ENCODE measurements around the gene CACYBP.

Gene CACYBP, protein sequence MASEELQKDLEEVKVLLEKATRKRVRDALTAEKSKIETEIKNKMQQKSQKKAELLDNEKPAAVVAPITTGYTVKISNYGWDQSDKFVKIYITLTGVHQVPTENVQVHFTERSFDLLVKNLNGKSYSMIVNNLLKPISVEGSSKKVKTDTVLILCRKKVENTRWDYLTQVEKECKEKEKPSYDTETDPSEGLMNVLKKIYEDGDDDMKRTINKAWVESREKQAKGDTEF

DNA sequence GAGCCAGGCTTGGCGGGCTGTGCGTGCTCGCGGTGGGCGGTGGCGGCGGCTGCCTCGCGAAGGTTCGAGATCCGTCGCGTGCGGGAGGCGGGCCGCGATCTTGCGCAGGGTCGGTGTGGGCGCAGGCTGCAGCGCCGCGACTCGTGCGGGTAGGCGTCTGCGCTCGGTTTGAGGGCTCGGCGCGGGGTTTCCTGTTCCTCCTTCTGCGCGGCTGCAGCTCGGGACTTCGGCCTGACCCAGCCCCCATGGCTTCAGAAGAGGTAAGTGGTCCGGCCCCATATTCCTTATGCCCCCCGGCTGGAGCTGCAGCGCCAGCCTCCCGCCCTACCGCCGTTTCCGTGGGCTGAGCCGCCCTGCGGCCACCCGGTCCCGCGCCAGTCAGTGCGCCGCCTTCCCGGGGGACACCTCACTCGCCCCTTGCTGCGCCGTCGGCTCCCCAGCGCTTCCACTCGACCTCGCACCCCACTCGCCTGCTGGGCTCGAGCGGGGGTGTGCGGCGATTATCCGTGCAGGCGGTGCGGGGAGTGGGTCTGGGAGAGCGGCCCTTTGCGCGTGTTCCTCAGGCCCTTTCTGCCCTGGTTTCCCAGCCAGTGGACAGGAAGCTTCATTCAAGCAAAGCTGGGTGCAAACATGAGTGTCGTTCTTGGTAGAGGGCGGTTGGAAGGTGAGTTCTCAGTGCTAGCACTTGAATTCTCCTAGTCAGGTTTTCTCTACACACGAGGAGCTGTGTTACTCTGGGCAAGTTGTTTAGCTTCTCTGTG lies at the start of gene CACYBP:
CACYBP (plus strand) TSS at position 12 of the 761 bp plus-strand sequence; CDS start at position 246, 234 bp downstream.
- FAIRE-seq (no peak), DNase-seq (ENCODE audit: insufficient read length, low spot score) (peak; percentile 43)

DNA sequence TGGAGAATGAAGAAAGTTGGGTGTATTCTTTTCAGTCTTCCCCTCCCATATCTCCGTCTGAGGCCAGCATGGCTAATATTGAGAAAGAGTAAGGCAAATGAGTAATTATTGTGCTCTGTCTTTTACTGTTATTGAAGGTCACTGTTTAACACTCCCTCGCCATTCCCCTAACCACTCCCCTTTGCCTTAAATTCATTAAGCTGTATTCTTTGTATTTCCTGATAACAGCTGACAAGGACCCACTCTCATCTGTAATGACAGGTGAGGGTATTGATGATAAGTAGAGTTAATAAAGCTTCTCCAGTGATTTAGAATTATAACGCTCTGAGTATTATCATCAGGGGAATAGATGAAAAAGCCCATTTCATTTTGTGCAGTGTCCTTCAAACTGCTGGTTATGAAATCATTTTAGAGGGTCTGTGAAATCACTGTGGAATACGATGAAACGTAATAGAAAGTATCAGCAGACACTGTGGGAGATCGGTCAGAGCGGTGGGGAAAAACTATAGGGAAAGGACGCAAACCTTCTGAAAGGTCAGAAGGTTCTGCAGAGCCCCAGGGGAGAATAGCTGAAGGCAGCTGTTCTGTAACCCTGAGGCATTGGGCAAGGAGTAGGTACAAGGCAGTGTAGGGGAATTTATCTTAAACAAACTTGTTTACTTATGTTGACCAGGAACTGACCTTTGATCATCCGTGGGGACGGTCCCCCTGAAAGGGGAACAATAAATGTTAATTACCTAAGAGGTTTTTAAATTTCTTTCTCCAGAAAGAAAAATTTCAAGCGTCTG lies 46.3 kb upstream of the CACYBP start:
- peak; percentile 91 for FAIRE-seq
- no peak for DNase-seq (ENCODE audit: insufficient read length, low spot score)

DNA sequence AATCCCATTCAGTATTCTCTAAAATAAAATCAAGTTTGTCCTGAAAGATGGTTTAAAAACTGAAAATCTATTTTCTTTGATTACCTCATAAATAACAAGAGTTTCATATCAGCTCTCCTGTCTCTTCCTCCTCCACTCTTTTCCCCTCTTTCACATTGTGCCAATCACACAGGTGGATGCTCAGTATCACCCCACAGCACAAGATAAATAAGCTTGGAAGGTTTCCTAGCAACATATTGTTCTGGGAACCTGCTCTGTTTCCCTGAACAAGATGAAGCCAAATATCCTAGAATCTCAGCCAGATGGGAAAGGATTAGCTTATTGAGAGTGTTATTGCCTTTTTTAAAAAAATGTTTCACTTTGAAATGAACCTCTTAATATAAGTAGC lies 45.7 kb upstream of the CACYBP start:
- FAIRE-seq (peak; percentile 79), DNase-seq (ENCODE audit: insufficient read length, low spot score) (no peak)

DNA sequence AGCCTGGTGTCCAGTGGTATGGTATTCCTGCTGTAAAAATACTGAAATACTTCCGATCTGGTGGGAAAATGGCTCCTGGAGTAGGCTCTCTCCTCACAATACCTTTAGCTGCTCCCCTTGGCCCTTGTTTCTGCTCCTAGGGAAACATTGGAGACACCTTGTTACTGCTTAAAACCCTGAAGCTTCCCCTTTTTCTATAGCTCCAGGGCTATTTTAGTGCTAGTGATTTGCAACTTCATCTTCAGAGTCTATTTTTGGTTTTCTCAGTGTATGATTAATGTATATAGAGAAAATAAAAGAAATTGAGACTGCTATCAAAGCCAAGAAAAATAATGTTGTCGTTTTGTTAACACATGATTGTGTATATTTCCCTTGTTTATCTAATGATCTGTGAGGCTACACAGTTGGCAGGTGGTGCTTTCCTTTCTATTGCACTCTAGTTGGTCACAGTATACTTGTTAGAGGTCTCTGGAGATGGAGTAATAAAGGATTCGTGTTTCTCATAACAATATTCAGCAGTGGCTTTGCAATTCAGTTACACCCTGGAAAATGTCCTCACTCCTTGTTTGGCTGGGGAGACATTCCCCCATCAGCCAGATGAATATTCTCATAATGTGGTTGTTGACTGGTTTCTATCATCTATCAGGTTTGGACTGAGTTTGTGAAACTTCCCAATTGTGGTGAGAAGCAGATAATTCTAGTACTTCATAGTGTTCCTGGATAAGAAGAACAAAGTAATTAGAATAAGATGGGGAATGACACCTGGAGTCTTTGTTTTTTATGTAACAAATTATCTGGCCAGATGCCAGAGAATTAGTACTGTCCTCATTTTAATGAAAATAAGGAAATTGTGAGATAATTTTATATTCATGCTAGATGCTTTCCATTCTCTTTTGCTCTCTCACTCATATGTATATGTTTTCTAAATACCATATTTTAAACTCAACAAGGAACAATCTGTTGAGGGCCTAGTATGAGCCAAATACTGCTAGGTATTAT lies 44.8 kb upstream of the CACYBP start:
- FAIRE-seq (peak; percentile 8), DNase-seq (ENCODE audit: insufficient read length, low spot score) (no peak)

DNA sequence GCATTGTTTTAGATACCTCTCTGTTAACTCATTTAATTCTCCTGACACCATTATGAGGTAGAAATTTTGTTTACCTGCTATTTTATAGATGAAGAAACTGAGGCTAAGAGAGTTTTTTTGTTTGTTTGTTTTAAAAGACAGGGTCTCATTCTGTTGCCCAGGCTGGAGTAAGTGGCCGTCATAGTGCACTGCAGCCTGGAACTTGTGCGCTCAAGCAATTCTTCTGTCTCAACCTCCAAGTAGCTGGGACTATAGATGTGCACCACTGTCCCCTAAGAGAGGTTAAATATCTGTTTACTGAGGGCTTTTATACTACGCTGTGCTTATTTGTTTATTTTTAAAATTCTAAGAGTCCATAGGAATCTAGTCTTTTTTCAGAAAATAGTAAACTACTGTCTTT lies 43.7 kb upstream of the CACYBP start:
- DNase-seq (ENCODE audit: insufficient read length, low spot score) (no peak), FAIRE-seq (no peak)

DNA sequence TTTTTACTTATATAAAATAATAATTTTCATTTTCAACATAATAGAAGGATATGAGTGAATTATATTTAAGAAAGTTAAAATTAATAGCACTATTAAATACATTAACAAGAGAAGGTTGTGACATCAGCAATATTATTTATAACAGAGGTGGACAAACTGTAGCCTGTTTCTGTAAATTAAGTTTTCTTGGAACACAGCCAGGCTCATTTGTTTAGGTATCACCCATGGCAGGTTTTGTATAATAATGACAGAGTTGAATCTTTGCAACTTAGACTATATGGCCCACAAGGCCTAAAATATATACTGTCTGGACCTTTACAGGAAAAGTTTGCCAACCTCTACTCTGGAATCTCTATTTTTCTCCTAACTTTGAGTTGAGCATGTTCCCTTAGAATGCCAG lies 42.8 kb upstream of the CACYBP start:
- FAIRE-seq = no peak
- no peak for DNase-seq (ENCODE audit: insufficient read length, low spot score)

DNA sequence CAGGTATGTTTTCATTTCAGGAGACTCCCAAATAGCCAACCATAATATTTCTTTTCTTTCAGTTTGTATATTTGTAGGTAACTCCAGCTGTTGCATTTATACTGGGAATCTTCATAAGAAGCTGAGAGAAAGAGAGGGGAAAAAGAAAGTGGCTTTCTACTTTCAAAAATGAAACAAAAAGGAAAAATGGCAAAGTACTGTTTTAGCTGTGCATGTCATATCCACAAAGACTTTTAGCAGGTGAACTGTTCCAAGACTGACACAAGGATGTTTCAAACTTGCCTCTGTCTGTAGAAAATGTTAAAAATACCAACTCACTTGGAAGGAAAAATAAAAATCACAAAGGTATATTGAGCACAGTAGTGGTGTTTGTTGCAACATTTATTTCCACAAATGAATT lies 41.9 kb upstream of the CACYBP start:
- no peak for FAIRE-seq
- no peak for DNase-seq (ENCODE audit: insufficient read length, low spot score)

DNA sequence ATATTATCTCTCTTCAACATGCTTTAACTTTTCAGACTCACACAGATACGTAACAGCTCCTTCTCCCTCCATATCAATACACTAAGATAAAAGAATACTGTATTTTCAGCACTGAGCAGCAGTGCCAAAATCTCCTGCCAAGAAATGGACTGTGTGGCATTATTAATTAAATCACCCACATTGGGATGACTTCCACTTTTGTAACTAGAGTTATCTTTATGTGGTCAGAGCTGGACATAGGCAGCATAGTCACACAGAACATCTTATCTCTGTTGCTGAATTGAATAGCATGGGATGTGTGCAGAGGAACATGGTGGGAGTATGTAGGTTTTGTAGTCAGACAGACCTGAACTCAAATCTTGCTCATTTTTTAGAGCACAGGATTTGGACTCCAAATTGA lies 41.4 kb upstream of the CACYBP start:
- DNase-seq (ENCODE audit: insufficient read length, low spot score) = no peak
- FAIRE-seq = no peak

DNA sequence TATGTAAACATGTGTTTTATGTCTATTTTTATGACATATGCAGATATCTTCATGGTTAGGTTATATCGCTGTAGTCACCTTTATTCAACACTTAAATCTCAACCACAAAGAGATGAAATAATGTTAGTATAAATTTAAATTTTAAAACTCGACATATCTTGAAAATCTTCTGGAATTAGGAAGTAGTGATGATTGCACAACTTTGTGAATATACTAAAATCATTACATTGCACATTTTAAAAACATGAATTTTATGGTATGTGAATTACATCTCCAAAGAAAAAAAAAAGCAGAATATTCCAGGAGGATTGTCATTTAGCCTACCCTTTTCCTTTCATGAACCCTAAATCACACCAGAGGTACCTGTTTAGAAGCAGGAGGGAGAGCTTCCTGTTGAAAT lies 39.4 kb upstream of the CACYBP start:
- FAIRE-seq = no peak

DNA sequence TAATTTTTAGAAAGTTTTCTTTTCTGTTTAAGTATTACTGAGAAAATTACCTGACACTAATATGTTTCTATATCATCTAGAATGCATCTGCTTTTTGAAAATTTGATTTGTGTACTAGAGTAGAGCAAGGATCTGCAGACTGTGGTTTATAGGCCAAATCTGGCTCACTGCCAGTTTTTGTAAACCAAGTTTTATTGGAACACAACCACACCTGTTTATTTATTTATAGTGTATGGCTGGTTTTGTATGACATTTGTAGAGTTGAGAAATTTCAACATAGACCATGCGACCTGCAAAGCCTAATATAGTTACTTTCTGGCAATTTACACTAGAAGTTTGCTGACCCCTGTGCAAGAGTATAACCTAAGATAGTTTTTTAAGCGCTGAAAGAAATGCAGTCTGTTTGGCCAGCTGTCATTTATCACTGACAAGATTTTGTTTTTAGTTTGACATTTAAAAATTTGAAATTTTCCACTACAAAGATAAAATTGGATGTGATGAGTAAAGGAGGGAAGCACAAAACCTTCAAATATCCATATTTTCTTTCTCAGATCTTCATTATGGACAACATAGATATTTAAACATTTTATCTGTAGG lies 36.1 kb upstream of the CACYBP start:
- DNase-seq (ENCODE audit: insufficient read length, low spot score) = no peak
- FAIRE-seq = no peak

More for the DNA sequence above, 39.4 kb upstream of the CACYBP start:
- no peak for DNase-seq (ENCODE audit: insufficient read length, low spot score)

DNA sequence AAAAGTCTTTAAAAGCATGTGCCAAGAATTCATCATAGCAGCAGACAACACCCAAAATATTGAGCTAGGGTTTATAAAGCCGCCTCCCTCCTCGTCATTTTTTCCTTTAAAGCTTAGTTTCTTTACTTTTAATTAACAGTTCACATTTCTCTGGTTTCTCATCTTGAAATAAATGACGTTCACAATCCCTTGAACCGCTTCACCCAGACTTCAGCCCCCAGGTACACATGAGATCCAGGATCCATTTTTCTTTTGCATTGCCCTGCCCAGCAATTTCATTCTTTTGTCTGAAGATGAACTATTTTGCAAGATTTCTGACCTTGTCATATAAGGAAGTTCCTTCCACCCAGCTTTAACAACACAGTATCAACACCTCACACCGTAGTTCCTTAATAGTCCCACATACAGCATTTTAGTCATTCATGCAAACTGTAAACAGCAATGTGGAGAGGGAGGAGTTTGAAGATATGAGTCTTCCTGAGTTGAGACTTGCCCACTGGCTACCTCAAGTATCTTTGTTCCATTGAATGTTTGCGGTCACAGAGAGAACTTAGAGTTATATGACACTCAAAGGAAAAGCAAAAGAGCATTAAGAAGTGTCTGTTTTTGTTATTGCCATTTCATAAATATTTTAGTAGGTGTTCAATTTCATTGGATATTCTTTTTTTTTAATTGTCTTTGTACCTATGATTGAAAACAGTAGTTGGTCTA lies 35.3 kb upstream of the CACYBP start:
- FAIRE-seq (peak; percentile 54), DNase-seq (ENCODE audit: insufficient read length, low spot score) (no peak)

DNA sequence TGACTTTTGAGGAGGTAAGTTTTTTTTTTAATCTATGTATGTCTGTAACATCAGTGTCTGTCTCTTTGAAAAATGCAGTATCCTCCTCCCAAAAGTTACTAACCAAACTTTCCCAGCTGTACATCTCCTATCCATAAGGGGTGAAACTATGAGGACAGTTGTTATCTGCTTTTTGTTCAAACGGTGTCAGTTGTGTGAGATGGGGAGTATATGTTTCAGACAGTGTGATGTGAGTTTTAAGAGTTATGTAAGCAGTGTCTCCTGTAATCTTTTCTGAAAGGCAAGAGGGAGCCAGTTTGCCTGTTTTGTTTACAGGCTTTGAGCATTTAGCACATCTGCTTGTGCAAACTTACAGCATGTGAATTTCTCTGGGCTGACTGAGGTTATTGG lies 34.8 kb upstream of the CACYBP start:
- FAIRE-seq (no peak), DNase-seq (ENCODE audit: insufficient read length, low spot score) (no peak)

DNA sequence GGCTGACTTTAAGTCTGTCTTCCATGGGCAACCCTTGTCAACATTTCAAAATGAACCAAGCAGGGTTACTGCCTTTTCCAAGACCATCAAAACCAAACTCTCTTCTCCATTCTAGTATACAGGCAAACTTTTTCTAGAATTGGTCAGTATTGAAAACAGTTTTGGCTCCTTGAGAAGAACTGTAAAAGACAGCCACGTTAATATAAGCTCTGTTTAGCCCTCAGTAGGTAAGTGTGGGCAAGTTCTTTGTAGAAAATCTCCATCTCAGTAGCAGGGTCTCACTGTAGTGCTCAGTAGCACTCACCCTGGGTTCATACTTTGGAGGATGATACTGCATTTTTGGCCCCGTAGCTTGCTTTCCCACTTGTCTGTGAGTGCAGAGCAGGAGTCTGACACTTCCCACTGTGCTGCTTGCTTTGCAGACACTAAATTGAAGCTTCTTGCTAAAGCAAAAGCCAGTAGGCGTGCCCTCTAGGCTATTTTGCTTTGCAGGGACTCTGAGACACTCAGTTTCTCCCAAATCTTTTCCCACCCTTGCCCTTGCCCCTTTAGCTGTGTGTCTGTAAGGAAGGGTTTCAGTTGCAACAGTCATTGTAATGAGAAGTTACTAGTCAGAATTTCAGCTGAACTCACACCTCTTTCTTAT lies 34.3 kb upstream of the CACYBP start:
- no peak for DNase-seq (ENCODE audit: insufficient read length, low spot score)
- no peak for FAIRE-seq

DNA sequence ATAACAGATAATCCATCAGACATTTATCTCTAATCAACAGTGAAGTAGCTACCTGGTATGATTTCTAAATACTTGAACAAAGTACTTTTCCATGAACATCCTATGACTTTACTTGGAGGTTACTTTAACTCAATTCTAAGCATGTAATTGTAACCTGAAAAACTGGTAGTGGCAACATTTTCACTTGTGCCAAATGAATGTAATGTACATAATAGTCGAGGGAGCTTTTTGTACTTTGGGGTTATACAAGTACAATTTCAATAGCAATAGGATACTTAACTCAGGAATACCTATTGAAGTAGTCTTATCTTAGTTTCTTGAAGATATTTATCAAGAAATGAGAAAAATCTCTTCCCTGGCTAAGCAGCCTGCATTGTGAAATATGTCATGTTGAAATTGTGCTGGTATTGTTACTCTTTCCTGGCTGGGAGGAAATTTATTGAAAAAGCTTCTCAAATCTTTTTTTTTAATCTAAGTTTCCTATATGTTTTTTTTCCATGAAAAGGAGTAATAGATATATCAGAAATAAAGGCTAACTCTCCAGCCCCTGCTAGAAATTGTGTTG lies 33.7 kb upstream of the CACYBP start:
- DNase-seq (ENCODE audit: insufficient read length, low spot score) (no peak), FAIRE-seq (no peak)

DNA sequence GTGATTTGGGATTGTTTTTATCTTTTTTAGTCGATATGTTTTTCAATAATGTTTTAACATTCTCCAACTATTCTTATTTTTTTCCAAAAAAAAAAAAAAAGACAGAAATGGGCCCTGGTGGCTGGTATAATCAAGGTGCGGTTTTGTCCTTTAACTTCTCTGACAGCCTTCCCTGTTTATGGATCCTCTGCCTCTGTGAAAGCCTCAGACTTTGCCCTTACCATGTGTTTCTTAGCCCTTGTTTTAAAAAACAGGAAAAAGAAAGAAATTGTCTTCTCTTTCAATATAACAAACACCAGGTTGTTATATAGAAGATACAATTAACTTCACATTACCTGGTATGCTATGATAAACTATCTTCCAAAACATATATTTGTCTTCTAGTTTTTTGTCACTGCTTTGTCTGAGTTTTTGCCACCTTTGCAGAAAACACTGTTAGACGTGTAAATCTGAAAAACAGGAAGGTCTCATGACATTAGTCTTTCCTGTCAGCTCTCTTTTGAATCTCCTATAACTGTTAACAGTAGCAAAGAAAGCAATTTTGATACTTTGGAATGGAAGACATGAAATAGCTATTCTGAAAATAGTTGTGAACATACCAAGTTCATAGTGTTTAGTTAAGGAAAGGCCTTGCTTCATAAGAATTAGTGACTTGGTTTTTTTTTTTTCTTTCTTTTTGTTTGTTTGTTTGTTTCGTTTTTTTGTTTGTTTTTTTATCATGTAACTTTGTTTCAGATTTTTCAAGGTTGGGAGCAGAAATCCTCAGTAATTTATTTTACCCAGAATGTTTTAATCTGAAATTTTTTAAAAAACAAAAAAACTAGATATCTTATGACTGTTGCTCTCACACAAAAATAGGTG lies 31.7 kb upstream of the CACYBP start:
- DNase-seq (ENCODE audit: insufficient read length, low spot score) (no peak), FAIRE-seq (peak; percentile 65)

DNA sequence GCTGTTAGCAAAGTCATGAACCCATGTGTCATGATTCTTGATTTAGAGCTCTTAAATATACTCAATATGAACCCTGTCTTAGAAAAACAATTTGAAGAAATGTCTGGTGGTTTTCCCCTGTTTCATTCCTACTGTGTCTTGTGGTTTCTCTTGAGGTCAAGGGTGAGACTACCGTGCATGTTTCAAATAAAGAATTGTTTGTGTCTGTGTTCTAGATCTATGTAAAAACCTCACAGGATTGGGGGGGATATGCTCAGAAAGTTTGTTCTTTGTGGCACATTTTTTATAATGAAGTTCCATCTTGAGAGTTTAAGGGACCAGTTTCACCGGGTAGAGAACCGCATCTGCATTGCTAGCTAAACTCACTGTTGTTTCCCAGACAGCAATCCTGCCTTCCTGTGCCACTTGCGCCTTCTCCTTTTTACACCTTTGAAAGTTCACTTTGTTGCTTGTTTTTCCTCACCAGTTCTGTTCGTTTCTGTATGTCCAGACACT lies 30.9 kb upstream of the CACYBP start:
- DNase-seq (ENCODE audit: insufficient read length, low spot score) (no peak), FAIRE-seq (peak; percentile 85)

DNA sequence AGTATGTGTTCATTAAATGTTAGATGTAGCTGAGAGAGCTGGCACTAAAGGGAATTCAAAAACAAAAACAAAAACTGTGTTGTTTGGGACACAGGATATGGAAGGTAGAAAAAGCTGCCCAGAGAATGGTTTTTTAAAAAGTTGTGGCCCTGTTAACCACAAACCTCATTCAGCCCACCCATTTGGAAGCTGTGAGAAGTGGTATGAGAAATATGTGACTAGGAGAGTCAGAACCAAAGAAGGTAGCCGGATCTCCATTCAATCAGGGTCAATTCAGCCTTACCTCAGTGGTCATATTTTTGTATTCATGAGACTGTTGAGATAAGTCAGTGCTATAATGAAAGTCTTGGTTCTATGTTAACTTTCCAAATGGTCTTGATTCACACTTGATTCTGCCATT lies 29.8 kb upstream of the CACYBP start:
- FAIRE-seq (peak; percentile 66), DNase-seq (ENCODE audit: insufficient read length, low spot score) (no peak)

DNA sequence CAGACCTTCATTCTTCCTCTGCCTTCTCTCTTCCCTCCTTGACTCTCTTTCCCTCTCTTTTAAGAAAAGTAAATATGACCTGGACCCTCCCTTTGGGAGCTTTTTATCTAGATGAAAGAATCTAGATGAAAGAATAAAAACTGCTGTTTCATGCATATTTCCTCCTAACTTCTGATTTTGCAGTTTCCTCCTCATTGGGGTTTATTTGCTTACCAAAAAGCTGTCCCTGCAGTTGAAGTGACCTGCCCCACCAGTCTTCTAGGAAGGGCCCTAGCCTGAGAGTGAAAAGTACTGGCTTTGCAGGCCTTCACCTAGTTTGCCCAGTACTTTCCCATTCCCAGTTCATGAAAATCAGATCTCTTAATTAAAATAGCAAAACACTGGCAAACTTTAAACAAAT lies 28.3 kb upstream of the CACYBP start:
- peak; percentile 35 for FAIRE-seq
- DNase-seq (ENCODE audit: insufficient read length, low spot score) = no peak
